ENCODE data around the gene PCBP3.

PCBP3 gene

DNA sequence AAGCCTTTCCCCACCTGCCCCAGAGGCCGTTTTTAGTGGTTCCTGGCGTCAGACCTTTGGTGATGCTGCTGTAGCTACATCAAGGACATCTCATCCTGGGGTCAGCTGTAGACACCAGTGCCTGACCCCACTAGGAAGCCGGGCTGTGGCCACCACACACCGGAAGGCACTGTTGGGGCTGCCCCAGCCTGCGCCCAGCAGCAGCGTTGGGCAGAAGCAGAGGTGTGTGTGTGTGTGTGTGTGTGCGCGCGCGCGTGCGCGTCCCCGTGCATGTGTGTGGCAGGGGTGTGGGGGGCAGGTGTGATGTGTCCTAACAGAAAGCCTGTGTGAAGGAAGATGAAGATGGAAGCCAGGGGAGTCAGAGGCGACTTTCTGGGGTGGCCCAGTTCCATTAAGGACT lies 276.1 kb downstream of the PCBP3 start:
- no peaks in the 10 kb centered on the region for H3K27me3 ChIP-seq (ENCODE audit: low read length)
- no peak overlapping the region for H3K27ac ChIP-seq (ENCODE audit: low read depth, low read length)
- H3K9me3 ChIP-seq (ENCODE audit: insufficient read depth, low read length), result peaks cover 7% of the 10 kb centered on the region; the same call in 1 of the 2 replicates
- no peak overlapping the region for H3K4me3 ChIP-seq (ENCODE audit: insufficient read depth, low read length, poor library complexity, severe bottlenecking)
- H3K4me2 ChIP-seq (ENCODE audit: low read depth, low read length, poor library complexity, severe bottlenecking), result no peak overlapping the region
- H3F3A ChIP-seq (ENCODE audit: insufficient read depth), result no peaks in the 10 kb centered on the region
- H3K79me2 ChIP-seq (ENCODE audit: insufficient read depth, low read length), result no peaks in the 10 kb centered on the region
- H4K20me1 ChIP-seq (ENCODE audit: low read depth, low read length), result no peaks in the 10 kb centered on the region
- no peaks in the 10 kb centered on the region for H3K9me2 ChIP-seq (replicated peaks; ENCODE audit: insufficient read depth, low read length)
- TF ChIP-seq, protein P1, sequence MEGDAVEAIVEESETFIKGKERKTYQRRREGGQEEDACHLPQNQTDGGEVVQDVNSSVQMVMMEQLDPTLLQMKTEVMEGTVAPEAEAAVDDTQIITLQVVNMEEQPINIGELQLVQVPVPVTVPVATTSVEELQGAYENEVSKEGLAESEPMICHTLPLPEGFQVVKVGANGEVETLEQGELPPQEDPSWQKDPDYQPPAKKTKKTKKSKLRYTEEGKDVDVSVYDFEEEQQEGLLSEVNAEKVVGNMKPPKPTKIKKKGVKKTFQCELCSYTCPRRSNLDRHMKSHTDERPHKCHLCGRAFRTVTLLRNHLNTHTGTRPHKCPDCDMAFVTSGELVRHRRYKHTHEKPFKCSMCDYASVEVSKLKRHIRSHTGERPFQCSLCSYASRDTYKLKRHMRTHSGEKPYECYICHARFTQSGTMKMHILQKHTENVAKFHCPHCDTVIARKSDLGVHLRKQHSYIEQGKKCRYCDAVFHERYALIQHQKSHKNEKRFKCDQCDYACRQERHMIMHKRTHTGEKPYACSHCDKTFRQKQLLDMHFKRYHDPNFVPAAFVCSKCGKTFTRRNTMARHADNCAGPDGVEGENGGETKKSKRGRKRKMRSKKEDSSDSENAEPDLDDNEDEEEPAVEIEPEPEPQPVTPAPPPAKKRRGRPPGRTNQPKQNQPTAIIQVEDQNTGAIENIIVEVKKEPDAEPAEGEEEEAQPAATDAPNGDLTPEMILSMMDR (IDR thresholded peaks at IDR 0.05; ENCODE audit: insufficient read depth, low read length, poor library complexity, severe bottlenecking), result no peak
- no peak for TF ChIP-seq EZH2phosphoT487 (conservative IDR thresholded peaks at IDR 0.05; ENCODE audit: low read length)
- no peak overlapping the region for H2AFZ ChIP-seq (ENCODE audit: low read depth, low read length, severe bottlenecking)
- H3K9ac ChIP-seq (ENCODE audit: low read length), result no peak overlapping the region
- H3K36me3 ChIP-seq (ENCODE audit: low read length), result no peaks in the 10 kb centered on the region

GRCh38 chr21:45920824-45921600 lies 277.5 kb downstream of the PCBP3 start:
- no peak overlapping the region for H3K27ac ChIP-seq (ENCODE audit: low read depth, low read length)

DNA sequence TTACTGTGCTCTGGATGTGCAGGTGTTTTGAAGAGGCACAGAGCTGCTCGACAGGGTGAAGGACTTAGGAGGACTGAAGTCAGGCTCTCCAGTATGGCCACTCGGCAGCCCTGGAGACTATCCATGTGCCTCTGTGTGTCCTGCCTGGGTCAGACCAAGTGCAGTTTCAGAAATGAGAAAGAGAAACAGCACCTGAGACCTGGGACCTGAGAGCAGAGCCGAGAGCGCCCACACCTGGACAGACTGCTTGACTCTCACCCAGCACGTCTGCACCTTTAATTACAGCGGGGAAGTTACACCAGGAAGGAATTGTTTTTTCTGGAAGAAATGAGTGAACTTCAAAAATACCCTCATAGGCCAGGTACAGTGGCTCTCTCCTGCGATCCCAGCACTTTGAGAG lies 278.4 kb downstream of the PCBP3 start:
- TF ChIP-seq, protein P1 (IDR thresholded peaks at IDR 0.05; ENCODE audit: insufficient read depth, low read length, poor library complexity, severe bottlenecking), result no peak
- TF ChIP-seq EZH2phosphoT487 (conservative IDR thresholded peaks at IDR 0.05; ENCODE audit: low read length), result no peak
- H3K79me2 ChIP-seq (ENCODE audit: insufficient read depth, low read length), result no peaks in the 10 kb centered on the region

More at GRCh38 chr21:45920824-45921600, 277.5 kb downstream of the PCBP3 start:
- H3K27me3 ChIP-seq (ENCODE audit: low read length), result no peaks in the 10 kb centered on the region
- TF ChIP-seq, protein P1 (IDR thresholded peaks at IDR 0.05; ENCODE audit: insufficient read depth, low read length, poor library complexity, severe bottlenecking), result no peak
- no peak overlapping the region for H2AFZ ChIP-seq (ENCODE audit: low read depth, low read length, severe bottlenecking)
- no peaks in the 10 kb centered on the region for H3F3A ChIP-seq (ENCODE audit: insufficient read depth)
- H3K4me2 ChIP-seq (ENCODE audit: low read depth, low read length, poor library complexity, severe bottlenecking), result no peak overlapping the region
- H3K9me2 ChIP-seq (replicated peaks; ENCODE audit: insufficient read depth, low read length), result no peaks in the 10 kb centered on the region
- H3K4me3 ChIP-seq (ENCODE audit: insufficient read depth, low read length, poor library complexity, severe bottlenecking), result no peak overlapping the region
- peaks cover 7% of the 10 kb centered on the region; the same call in 1 of the 2 replicates for H3K9me3 ChIP-seq (ENCODE audit: insufficient read depth, low read length)
- H3K79me2 ChIP-seq (ENCODE audit: insufficient read depth, low read length), result no peaks in the 10 kb centered on the region
- no peak overlapping the region for H3K9ac ChIP-seq (ENCODE audit: low read length)
- H4K20me1 ChIP-seq (ENCODE audit: low read depth, low read length), result no peaks in the 10 kb centered on the region
- H3K36me3 ChIP-seq (ENCODE audit: low read length), result no peaks in the 10 kb centered on the region

More for the DNA sequence above, 278.4 kb downstream of the PCBP3 start:
- H3K9ac ChIP-seq (ENCODE audit: low read length), result no peak overlapping the region
- H3K36me3 ChIP-seq (ENCODE audit: low read length), result no peaks in the 10 kb centered on the region
- H3F3A ChIP-seq (ENCODE audit: insufficient read depth), result no peaks in the 10 kb centered on the region
- H3K27ac ChIP-seq (ENCODE audit: low read depth, low read length), result no peak overlapping the region
- no peak overlapping the region for H3K4me2 ChIP-seq (ENCODE audit: low read depth, low read length, poor library complexity, severe bottlenecking)
- H4K20me1 ChIP-seq (ENCODE audit: low read depth, low read length), result no peaks in the 10 kb centered on the region
- peaks cover 7% of the 10 kb centered on the region; the same call in 1 of the 2 replicates for H3K9me3 ChIP-seq (ENCODE audit: insufficient read depth, low read length)
- H3K9me2 ChIP-seq (replicated peaks; ENCODE audit: insufficient read depth, low read length), result no peaks in the 10 kb centered on the region
- no peak overlapping the region for H3K4me3 ChIP-seq (ENCODE audit: insufficient read depth, low read length, poor library complexity, severe bottlenecking)
- no peaks in the 10 kb centered on the region for H3K27me3 ChIP-seq (ENCODE audit: low read length)
- H2AFZ ChIP-seq (ENCODE audit: low read depth, low read length, severe bottlenecking), result no peak overlapping the region

All from SU-DHL-6 (cell line).